ENCODE data around the gene ANKRD39.

The ANKRD39 gene

DNA sequence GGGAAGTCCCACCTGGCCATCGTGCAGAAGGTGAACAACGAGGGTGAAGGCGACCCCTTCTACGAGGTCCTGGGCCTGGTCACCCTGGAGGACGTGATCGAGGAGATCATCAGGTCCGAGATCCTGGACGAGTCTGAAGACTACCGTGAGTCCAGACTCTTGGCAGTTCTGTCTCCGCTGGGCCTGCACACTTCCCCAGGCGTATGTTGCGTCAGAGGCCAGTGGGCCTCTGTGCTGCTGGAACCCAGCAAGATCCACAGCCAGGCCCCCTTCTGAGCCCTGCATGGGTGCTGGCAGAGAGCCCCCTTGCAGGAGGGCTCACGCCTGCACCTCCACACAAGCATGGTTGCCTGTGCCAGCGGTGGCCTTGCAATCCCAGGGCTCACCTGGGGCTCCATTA is 32.8 kb downstream of the ANKRD39 start:
- DNase-seq: no peak

DNA sequence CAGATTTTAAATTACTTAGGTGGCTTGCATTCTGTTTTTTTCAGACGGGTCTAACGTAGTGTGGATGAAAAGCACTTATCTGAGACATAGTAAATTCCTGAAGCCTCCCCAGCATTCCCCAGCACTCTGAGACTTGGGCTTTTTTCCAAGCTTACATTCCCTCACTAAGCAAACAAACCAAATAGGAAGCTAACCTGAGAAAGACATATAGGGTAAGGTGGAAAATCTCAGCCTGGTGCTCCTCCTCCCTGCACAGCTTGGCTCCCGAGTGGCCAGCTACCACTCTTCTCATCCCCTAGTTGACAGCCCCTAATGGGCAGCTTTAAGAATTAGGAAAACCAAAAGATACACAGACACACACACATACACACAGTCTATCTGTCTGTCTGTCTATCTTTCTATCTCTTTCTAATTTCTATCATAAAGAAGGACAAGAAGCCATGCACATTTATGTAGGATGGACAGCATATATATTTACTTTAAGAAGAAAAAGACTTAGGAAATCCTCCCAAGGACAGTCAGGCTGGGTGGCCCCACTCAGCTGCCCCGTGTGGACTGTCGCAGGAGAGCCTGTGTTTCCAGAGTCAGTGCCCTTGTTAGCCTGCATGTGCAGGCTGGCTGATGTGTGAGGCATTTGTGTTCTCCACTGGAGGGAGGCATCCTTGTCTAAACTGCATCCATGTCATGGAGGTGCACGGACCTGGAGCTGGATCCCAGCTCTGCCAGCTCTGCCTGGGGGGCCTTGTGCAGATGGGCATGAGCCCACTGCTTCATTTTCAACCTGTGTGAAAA is 33.5 kb downstream of the ANKRD39 start:
- DNase-seq: no peak

DNA sequence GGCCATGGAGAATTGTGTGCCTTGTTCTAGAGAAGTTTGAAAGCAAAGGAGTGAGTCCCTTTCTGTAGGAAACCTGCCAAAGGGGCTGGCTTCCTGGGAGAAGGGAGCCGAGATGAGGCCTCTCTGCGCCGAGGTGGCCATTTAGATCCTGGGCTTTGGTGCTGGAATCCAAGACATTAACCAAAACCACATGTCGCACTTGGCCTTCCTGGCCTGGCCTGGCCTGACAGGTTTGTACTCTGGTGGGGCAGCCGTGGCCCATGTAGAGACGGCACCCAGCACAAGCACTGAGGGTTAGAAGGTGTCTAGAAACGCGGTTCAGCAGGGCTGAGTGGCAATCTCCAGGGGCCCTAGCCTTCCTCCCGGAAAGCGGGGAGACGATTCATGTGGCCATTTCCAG is 34.6 kb downstream of the ANKRD39 start:
- no peak for DNase-seq

DNA sequence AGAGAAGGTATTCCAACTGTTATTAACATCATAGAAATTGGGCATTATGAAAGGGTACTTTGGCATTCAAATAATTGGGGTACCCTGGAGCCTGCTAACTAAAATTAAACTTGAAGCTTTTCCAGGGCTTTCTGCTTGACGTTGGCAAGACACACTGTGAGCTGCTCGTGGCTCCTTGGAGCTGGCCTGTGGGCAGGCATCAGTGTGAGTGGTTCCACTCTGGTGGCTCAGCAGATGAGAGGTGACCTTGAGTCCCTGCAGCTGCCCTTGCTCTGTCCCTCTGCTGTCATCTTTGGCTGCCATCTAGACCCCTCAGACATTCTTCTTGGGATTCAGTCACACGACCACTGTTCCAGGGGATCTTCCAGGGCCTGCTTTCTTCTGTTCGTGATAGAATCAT is 35.0 kb downstream of the ANKRD39 start:
- DNase-seq: no peak

DNA sequence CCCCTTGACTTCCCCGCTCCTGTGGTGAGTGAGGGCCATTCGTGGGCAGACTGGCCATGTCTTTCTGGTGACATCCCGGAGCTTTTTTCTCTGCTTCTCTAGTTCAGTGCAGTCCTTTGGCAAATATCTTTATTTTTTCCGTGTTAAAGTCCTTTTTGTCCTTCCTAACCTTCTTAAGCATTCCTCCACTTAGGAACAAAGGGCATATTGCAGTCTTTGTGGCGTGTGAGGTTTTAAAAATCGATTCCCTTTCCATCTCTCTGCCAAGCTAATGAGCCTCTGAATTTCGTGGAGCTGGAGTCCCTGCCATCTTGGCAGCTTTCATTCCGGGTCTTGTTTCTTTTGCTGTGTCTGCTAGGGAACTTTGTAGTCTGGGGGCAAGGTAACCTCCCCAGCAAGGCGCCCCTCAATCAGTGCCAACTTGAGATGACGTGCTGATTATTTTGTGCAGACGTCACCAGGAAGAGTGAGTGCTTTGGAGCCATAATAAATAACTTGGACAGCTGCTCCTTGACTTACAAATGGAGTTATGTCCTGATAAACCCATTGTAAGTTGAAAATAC is 36.6 kb downstream of the ANKRD39 start:
- DNase-seq: no peak

DNA sequence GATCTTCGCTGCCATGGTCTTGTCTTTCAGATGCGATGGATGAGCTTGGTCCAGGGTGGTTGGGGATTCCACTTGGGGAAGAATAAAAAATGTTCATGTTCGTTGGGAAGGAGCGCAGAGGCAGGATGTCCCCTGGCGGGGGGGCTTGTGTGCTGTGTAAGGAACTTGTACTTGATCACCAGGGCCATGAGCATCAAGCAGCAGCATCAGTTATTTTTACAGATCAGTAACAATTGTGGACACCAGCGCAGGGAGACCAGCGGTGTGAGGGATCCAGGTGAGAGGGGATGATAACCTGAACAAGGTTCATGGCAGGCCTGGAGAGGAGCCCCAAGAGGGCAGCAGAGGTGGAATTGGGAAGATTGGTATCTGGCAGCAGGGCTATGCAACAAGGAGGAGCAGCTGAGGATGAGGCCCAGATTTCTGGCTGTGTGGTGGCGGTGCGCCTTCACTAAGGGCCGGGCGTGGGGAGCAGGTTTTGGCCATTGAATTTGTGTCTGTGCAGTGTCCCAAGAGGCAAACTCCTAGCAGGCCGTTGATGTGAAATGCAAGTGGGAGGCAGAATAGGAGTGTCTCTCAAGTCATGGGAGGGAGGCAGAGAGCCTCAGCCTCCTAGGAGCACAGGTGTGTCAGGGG is 37.8 kb downstream of the ANKRD39 start:
- DNase-seq: no peak

DNA sequence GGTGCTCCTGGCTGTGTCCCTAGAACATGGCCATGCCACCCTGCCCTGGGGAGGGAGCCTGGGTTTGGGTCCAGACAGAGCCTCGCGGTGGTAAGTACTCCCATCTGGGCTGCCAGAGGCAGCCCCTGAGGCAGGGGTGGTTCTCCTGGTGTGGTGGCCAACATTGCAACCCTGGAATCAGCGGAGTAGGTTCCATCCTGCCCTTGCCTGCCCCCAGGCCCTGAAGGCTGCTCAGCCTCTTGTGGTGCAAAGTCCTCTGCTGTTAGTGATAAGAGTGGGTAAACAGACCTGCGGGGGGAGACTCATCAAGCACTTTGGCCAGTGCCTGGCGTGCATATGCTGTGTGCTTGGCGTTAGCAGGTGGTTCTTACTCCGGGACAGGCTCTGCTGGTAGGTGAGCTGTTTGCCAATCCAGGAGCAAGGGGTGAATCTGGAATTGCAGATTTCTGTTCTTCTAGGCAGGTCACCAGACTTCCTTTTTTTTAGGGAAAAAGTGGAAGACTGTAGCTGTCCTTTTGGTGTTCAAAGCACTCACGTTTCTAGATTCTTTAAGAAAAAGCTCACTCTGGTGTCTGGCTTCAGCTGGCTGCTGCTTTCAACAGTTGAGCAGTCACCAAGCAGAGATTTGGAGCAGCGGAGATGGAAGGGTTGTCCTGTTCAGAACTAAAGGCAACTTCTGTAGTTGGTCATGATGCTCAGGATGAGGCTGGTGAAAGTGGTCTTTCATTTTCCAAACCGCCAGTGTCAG is 38.5 kb downstream of the ANKRD39 start:
- DNase-seq: peak; percentile 68 to 83

DNA sequence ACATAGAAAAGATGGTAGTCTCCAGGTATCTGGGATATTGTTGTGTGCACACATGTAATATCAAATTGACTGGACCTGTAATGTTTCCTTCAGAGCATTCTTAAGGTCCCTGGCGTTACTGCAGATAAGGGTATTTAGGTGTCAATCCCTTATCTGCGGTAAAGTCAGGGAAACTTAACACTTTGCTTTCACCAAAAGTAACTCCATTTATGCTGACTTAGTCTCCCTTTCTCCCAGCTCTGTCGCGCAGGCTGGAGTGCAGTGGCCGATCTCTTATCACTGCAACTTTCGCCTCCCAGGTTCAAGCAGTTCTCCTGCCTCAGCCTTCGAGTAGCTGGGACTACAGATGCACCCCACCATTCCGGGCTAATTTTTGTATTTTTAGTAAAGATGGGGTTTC is 39.9 kb downstream of the ANKRD39 start:
- DNase-seq: no peak

DNA sequence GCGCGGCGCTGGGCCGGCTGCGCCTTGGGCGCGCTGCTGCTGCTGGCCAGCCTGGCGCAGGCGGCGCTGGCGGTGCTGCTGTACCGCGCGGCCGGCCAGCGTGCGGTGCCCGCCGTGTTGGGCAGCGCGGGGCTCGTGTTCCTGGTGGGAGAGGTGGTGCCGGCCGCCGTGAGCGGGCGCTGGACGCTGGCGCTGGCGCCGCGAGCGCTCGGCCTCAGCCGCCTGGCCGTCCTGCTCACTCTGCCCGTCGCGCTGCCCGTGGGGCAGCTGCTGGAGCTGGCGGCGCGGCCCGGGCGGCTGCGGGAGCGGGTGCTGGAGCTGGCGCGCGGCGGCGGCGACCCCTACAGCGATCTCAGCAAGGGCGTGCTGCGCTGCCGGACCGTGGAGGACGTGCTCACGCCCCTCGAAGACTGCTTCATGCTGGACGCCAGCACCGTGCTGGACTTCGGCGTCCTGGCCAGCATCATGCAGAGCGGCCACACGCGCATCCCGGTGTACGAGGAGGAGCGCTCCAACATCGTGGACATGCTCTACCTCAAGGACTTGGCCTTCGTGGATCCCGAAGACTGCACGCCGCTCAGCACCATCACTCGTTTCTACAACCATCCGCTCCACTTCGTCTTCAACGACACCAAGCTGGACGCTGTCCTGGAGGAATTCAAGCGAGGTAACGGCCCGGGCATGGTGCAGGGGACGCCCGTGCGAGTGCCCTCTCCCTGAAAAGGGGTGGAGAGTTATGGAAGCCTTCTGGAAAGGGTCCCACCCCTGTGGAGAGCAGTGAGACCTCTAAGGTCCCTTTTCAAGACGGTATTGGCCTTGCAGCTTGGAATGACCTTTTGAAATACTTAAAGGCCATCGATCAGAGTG is 40.7 kb downstream of the ANKRD39 start:
- DNase-seq: no peak

DNA sequence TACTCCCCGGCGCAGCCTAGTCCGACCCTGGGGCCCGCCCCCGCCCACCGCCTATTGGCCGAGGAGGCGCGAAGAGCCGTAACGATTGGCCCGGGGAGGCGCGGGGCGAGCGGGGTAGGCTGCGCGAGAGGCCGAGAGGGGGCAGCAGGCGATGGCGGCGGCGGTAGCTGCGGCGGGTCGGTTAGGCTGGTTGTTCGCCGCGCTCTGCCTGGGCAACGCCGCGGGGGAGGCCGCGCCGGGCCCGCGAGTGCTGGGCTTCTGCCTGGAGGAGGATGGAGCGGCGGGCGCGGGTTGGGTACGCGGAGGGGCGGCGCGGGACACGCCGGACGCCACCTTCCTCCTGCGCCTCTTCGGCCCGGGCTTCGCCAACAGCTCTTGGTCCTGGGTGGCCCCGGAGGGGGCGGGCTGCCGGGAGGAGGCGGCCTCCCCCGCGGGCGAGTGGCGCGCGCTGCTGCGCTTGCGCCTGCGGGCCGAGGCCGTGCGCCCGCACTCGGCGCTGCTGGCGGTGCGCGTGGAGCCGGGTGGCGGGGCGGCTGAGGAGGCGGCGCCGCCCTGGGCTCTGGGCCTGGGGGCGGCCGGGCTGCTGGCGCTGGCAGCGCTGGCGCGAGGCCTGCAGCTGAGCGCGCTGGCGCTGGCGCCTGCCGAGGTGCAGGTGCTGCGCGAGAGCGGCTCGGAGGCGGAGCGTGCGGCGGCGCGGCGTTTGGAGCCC is 41.5 kb downstream of the ANKRD39 start, which contains the start of gene CNNM3:
CNNM3 (plus strand) TSS at position 142 of the 709 bp plus-strand sequence; CDS start at position 152, 10 bp downstream.
- DNase-seq: peak; percentile 45 to 74

DNA sequence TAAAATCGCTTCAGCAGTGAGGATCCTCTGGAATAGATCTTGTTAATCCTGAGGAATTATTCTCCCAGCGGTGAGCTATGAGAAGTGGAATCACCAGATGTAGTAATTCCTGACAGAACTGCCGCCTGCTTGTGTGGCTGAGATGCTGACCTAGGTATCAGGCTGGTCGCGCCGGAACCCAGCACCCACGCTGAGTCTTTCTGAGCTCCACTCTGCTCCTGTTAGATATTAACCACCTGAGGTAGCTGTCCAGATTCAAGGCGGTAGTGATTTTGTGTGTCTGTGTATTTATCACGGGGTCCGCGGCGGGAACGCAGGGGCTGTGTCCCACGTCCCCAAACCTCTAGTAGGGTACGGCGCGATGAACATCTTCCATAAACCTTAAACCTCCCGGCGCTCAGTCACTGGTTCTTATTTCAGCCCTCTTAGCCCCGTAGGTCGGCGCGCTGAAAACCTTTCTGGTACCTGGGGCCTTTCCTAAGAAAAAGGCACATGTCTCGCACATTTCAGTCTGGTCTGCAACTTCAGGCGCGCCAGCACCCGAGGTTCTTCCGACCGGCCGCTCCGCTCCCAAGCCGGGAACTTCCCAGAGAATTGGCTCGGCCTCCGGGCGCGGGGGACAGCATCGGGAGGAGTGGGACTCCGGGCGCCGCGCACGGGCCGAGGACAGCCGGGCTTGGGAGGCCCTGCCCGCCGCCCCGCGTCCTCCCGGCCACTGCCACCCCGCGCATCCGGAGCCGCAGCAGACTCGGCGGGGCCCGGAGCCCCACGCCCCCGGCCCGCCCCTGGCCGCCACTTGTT is 42.3 kb downstream of the ANKRD39 start:
- DNase-seq: no peak

DNA sequence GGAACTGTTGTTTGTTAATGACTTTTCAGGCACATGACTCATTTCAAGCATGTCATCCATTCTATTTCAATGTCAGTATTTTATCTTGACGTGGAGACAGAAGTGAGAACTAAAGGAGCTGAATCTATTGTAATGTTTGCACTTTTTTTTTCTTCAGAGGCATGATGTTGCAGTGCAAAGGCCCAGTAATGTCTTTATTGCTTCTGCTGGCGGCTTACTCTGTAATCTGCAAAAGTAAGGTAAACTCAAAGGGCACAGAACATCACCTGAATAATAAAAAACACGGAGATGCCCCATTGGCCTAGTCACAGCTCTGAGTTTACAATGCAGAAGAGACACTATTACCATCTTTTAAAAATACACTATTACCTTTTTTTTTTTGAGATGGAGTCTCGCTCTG is 44.2 kb downstream of the ANKRD39 start:
- DNase-seq: no peak

DNA sequence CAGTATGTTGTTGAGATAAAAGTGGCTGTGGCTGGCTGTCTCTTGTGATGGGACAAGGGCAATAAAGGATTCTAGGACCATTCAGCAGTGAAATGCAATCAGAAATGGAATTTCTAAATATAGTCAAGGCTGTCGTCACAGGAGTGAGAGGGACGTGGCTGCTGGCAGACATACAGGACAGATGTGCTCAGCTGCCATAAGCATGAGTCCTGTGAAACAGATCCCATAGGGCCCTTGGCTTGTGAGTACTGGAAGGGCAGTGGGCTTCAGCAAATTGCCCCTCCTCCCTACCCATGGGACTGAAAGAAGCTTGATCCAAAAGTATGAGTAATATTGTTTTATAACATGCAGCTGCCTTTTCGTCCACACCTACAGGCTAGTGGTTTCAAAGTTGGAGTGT is 45.9 kb downstream of the ANKRD39 start:
- DNase-seq: no peak

DNA sequence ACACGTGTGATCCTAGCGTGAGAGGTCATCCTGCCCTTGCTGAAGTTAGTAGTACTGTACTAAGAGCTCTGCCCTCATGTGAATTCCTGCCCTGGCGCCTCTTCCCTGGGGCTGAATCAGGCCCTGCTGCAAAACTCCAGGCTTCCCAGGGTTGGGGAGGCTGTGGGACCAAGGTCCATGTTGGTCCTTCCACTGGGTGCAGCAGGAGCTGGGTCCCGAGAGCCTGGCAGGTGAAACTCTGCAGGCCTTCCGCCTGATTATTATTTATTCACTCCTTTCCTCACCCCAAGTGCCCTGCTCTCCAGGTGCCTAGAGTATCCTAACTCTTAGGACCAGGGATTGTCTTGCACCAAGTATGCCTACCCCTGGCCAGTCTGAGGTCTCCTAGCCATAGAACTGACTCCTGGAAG is 47.0 kb downstream of the ANKRD39 start:
- DNase-seq: no peak

DNA sequence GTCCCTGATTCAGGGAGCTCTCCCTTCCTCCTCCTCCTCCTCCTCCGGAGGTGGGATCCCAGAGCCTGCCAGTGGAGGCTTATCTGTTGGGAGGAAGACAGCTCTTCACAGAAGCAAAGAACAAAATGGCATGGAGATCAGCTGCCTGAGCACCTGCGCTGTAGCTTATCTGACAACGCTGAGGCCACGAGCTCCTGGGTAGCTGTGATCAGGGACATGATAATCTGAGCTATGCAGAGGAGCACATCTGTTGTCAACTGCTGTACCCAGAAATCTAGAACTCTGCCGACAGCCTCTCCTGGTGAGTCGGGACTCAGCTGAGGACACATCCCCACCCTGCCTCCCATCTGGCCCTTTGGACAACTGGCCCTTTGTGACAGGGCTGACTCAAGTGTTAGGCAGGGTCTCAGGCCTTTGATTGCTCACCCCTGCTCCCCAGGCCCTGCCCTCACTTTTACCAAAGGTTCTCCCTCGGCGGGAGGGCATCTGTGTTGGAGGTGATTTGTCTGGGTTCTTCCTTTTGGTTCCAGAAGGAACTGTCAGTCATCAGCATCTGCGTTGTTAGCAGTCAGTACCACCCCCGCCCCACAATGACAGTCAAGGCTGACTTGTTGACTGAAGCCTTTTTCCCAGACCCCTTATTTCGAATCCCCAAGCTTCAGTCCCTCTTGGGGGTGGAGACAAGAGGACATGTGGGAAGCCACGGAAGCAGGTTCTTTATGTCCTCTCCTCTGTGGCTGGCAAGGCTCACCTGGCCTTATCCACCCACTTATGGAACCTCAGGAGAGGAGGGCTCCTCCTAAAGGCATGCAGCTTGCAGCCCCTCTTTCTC is 47.6 kb downstream of the ANKRD39 start:
- no peak for DNase-seq

DNA sequence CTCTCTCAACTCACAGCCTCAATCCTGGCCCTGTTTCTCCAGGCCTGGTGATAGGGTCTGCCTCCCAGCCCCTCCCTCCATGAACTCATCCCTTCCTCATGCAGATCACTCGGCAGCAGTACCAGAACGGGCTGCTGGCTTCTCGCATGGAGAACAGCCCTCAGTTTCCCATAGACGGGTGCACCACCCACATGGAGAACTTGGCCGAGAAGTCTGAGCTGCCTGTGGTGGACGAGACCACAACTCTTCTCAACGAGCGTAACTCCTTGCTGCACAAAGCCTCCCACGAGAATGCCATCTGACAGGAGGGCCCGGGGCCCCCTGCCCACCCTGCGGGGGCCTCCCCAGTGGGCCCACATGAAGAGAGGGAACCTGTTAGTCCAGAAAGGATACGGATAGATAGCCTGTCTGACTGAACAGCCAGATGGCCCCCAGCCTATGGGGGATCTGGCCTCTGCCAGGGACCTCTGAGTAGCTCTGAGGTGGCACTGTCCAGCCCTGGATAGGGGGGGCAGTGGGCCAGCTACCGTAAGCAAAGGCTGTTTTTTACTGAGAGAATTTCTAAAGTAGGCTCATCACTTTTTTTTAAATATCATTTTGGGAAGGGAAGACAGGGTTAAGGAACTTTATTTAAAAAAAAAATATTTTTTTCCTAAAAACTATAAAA is 48.5 kb downstream of the ANKRD39 start:
- DNase-seq: no peak

DNA sequence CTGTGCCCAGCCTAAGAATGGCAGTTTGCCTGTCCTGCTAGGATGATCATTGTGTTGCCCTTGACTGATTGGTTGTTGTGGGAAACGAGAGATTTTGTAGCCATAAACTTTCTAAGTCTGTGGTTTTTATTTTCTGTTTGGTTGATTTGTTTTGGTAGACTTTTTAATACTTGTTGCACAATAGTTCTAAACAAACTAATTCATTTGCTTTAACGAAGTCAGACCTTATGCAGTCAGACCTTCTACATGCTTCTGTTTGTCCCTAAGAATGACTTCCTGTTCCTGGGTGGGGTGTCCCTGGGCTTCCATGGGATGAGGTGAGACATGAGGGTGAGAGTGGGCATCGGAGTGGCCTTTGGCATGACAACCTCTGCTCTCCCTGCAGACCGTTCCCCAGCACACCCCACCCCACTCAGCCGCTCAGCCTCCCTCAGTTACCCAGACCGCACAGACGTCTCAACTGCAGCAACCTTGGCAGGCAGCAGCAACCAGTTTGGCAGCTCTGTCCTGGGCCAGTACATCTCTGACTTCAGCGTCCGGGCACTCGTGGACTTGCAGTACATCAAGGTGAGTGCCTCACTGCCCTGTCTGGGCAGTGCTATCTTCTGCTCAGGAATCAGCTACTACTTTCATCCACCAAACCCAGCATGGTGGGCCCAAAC is 49.5 kb downstream of the ANKRD39 start:
- no peak for DNase-seq

DNA sequence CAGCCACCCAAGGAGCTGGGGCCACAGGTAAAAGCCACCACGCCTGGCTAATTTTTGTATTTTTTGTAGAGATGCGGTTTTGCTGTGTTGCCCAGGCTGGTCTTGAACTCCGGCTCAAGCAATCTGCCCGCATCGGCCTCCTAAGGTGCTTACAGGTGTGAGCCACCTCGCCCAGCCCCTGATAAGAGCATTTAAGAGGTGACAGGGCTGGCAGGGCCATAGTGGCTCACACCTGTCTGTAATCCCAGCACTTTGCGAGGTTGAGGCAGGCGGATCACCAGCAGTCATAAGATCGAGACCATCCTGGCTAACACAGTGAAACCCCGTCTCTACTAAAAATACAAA is 50.7 kb downstream of the ANKRD39 start:
- no peak for DNase-seq

Measured in cerebellar nuclear complex (tissue), 1 donor.